Measurements from ENCODE around the gene KIF18A. TPM values are rescaled to one million over a fixed set of nuclear protein-coding genes. Genes with fewer than 3 reads are reported as not detected.

The KIF18A gene
- total RNA-seq, 1 donor from 2014 or later: 0.25 TPM

DNA sequence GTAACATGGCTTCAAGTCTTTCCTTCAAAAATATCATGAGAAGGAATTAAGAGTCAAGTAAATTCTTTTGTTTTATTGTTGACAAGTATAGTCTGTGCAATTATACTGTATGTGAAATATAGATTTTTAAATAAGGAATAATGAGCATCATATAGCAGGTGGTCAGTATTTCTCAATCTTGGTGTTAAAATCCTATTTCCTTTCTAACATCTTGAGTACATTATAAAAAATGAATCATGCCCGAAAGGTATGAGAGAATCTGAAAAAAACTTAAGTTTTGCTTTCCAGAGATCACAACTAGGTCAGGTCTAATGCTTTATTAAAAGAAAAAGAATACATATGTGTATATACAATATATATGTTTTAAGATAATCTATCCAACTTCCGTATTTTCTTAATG is 53.1 kb downstream of the KIF18A start:
- H3K9me3 ChIP-seq (replicated peaks): no peaks in the 10 kb centered on the region
- intact Hi-C loops (cut with micrococcal nuclease): no loop called here
- H3K36me3 ChIP-seq: no peaks in the 10 kb centered on the region
- no peaks in the 10 kb centered on the region for H3K27me3 ChIP-seq (ENCODE audit: low read depth)
- no peak for DNase-seq
- H3K4me1 ChIP-seq: no peaks in the 10 kb centered on the region
- H3K27ac ChIP-seq (replicated peaks): no peak overlapping the region
- TF ChIP-seq, protein P1, sequence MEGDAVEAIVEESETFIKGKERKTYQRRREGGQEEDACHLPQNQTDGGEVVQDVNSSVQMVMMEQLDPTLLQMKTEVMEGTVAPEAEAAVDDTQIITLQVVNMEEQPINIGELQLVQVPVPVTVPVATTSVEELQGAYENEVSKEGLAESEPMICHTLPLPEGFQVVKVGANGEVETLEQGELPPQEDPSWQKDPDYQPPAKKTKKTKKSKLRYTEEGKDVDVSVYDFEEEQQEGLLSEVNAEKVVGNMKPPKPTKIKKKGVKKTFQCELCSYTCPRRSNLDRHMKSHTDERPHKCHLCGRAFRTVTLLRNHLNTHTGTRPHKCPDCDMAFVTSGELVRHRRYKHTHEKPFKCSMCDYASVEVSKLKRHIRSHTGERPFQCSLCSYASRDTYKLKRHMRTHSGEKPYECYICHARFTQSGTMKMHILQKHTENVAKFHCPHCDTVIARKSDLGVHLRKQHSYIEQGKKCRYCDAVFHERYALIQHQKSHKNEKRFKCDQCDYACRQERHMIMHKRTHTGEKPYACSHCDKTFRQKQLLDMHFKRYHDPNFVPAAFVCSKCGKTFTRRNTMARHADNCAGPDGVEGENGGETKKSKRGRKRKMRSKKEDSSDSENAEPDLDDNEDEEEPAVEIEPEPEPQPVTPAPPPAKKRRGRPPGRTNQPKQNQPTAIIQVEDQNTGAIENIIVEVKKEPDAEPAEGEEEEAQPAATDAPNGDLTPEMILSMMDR (IDR thresholded peaks at IDR 0.05; ENCODE audit: borderline replicate concordance): no peak
- no peak overlapping the region for H3K4me3 ChIP-seq

DNA sequence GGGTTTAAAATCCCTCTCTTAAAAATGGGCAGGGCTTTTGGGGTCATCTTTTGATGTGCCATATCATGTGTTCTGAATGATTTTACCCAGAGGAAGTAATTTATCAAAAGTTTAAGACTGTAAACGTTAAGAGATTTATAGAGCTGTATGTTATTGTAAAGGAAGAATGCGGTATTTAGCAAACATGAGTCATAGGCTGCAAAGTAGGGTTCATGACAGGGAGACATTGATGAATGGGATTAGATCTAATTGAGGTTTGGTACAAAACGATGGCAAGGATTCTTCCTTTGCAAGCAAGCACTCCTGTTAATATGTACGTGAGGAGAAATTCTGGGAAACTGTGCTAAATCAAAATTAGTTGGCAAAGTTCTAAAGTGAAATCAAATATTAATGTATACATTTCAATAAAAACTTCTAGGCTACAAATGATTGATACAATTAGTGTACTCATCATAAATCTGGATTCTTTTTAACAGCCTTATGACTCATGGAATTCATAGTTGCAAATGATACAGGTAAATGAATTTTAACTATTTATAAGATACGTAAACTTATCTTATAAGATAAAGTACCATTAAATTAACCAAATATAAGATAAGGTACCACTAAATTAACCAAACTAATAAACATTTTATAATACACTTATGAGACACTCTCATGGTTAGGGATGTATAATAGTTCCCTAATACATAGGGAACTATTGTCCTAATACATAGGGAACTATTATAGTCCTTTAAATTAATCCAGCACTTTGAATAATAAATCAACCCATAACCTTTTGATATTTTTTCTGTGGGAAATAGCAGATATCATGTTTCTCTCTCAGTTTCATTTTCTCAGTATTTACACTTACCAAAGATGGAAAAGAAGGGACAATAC is 58.4 kb downstream of the KIF18A start:
- TF ChIP-seq, protein P1 (IDR thresholded peaks at IDR 0.05; ENCODE audit: borderline replicate concordance): no peak

DNA sequence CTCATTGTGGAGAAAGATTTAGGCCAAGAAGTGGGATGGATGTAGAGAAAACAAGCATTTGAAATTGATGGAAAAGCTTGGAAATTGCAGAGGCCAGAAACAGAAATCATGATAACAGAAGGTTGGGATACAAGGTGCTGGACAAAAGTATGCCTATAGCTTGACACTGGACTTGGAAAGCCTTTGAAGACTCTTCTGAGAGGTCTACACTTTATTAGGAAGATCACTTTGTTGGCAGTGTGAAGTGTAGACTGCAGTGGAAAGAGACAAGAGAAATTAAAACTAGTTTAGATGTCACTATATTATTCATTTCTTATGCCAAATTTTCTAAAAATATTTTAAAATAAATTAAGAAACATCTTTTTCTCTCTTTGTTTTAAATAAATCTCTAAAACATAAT is 59.1 kb downstream of the KIF18A start:
- no peak for DNase-seq
- H3K36me3 ChIP-seq: no peaks in the 10 kb centered on the region
- H3K9me3 ChIP-seq (replicated peaks): no peaks in the 10 kb centered on the region
- no peak overlapping the region for H3K27ac ChIP-seq (replicated peaks)
- H3K4me3 ChIP-seq: no peak overlapping the region
- intact Hi-C loops (cut with micrococcal nuclease): no loop called here
- H3K27me3 ChIP-seq (ENCODE audit: low read depth): no peaks in the 10 kb centered on the region
- TF ChIP-seq, protein P1 (IDR thresholded peaks at IDR 0.05; ENCODE audit: borderline replicate concordance): no peak
- H3K4me1 ChIP-seq: no peaks in the 10 kb centered on the region

More for the DNA sequence above, 58.4 kb downstream of the KIF18A start:
- intact Hi-C loops (cut with micrococcal nuclease): no loop called here
- Histone ChIP-seq H3K4me3 (no peak overlapping the region), H3K4me1 (no peaks in the 10 kb centered on the region), H3K27me3 (ENCODE audit: low read depth) (no peaks in the 10 kb centered on the region), H3K36me3 (no peaks in the 10 kb centered on the region), H3K27ac (replicated peaks) (no peak overlapping the region), H3K9me3 (replicated peaks) (no peaks in the 10 kb centered on the region)
- no peak for DNase-seq

DNA sequence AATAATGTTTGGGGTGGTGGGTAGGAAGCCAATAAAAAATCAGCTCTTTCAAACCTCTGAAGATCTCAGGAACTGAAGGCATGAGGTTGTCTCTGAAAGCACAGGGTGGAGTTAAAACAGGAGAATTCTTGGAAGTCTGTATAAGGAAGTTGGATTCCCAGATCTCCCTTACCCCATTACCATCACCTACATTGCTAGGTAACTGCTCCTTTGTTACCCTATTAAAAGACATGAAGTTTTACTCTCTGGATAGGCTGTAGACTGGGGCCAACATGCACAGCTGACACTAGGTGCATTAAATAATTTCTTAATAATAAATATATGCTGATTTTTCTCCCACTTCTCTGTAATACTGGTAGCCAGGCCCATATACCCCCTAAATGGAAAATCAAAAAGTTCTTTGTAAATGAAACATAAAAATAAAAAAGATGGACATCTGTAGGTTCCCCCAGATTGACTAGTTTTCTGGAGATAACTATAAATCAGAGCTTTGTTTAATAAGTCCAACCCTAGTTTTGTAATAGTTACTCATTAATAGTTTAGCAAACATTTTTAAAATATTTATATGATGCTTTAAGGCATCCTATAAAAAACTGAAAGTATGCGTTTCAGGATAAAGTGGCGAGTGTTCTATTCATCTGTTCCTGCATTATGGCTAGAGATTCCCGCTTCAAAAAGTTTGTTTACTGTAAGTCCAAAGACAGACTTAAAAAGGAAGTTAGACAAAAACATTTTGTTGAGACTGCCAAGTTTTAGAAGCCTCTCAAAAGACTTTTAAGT is 63.8 kb downstream of the KIF18A start:
- H3K27me3 ChIP-seq (ENCODE audit: low read depth): no peaks in the 10 kb centered on the region
- no peak overlapping the region for H3K27ac ChIP-seq (replicated peaks)
- intact Hi-C loops (cut with micrococcal nuclease): no loop called here
- DNase-seq: no peak
- no peaks in the 10 kb centered on the region for H3K9me3 ChIP-seq (replicated peaks)
- no peaks in the 10 kb centered on the region for H3K36me3 ChIP-seq
- no peak overlapping the region for H3K4me3 ChIP-seq
- no peaks in the 10 kb centered on the region for H3K4me1 ChIP-seq
- TF ChIP-seq, protein P1 (IDR thresholded peaks at IDR 0.05; ENCODE audit: borderline replicate concordance): no peak

DNA sequence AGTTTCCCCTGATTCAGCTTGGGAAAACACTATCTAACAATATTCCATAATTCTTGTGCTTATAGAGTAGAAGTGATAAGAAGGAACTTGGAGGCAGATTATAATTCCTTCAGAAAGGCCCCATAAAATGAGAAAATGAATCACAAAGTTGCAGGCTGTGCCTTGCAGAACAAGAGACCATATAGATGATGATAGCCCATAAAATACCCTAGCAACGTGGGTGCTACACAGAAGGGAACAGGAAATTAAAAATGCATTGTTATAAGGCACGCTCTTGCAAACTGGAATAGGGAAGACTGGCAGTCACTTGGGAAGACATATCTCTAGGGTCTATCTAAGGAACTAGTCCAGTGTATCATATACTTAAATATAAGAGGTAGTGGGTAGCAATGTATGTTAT is 67.6 kb downstream of the KIF18A start:
- TF ChIP-seq, protein P1 (IDR thresholded peaks at IDR 0.05; ENCODE audit: borderline replicate concordance): no peak
- H3K27ac ChIP-seq (replicated peaks): no peak overlapping the region
- no peaks in the 10 kb centered on the region for H3K9me3 ChIP-seq (replicated peaks)
- no peaks in the 10 kb centered on the region for H3K36me3 ChIP-seq
- H3K4me3 ChIP-seq: no peak overlapping the region
- H3K4me1 ChIP-seq: peaks cover 6% of the 10 kb centered on the region
- no peaks in the 10 kb centered on the region for H3K27me3 ChIP-seq (ENCODE audit: low read depth)
- intact Hi-C loops (cut with micrococcal nuclease): no loop called here
- no peak for DNase-seq
